Ramos (cell line): ENCODE data around the gene NDUFA13.
"Not testable (repeated sequence)": the region's sequence is repeated elsewhere in the genome, so short reads cannot be mapped to it uniquely, and the experiment has no call there.

Source experiments
- in situ Hi-C: fragments of 300-500 bp; cut with MboI; formaldehyde crosslinking; loops from one replicate; pipeline ENCODE4 v1.14.3; 2022; ENCODE audit warnings: low sequenced_read_pairs; ENCODE audit not compliant: unreplicated experiment

Gene NDUFA13

GRCh38 chr19:19515642-19516519 is at the start of gene NDUFA13:
Gene NDUFA13, plus strand, starts transcription at chr19:19516225. Its CDS starts 14 bp downstream, at chr19:19516239.
- in situ Hi-C loops: no loop called here

- in situ Hi-C loops: no loop called here
These were observed 47.5 kb upstream of the NDUFA13 start for GRCh38 chr19:19468424-19469050.

- in situ Hi-C loops: no loop called here
These were observed 45.4 kb upstream of the NDUFA13 start for GRCh38 chr19:19470579-19470978.

GRCh38 chr19:19471682-19472081 is 44.3 kb upstream of the NDUFA13 start:
- in situ Hi-C loops: no loop called here

- in situ Hi-C loops: not testable (repeated sequence)
These were observed 43.9 kb upstream of the NDUFA13 start for GRCh38 chr19:19472106-19472505.

GRCh38 chr19:19475015-19475765 is 40.8 kb upstream of the NDUFA13 start:
- in situ Hi-C loops: no loop called here

GRCh38 chr19:19475849-19476828 is 39.9 kb upstream of the NDUFA13 start:
- in situ Hi-C loops: no loop called here

- in situ Hi-C loops: no loop called here
These were observed 38.2 kb upstream of the NDUFA13 start for GRCh38 chr19:19477705-19478383.

GRCh38 chr19:19480688-19481087 is 35.3 kb upstream of the NDUFA13 start:
- in situ Hi-C loops: no loop called here

- in situ Hi-C loops: no loop called here
These were observed 33.0 kb upstream of the NDUFA13 start for GRCh38 chr19:19482809-19483596.

GRCh38 chr19:19485161-19485997 is 30.6 kb upstream of the NDUFA13 start:
- in situ Hi-C loops: no loop called here

GRCh38 chr19:19485998-19486290 is 30.1 kb upstream of the NDUFA13 start:
- in situ Hi-C loops: no loop called here

- in situ Hi-C loops: no loop called here
These were observed 29.5 kb upstream of the NDUFA13 start for GRCh38 chr19:19486343-19487076.

- in situ Hi-C loops: no loop called here
These were observed 28.7 kb upstream of the NDUFA13 start for GRCh38 chr19:19487077-19487949.

- in situ Hi-C loops: no loop called here
These were observed 27.8 kb upstream of the NDUFA13 start for GRCh38 chr19:19487950-19488874.
